T-helper 1 cell treated with Interleukin-12 subunit alpha and Interleukin-12 subunit beta and Interleukin-4 antibody, amounts not matched to agents 30 ng/mL and 1 ng/mL, for 36 hours (primary cell): ENCODE measurements around the gene EIF4H. TPM values are rescaled to one million over a fixed set of nuclear protein-coding genes. Genes with fewer than 3 reads are reported as not detected.
"Not testable (repeated sequence)": the region's sequence is repeated elsewhere in the genome, so short reads cannot be mapped to it uniquely, and the experiment has no call there.

ENCODE experiments used
- intact Hi-C: fragments of 100-400 bp; cut with micrococcal nuclease; formaldehyde crosslinking; loops from one replicate; pipeline ENCODE4 v1.15.1; 2024
- total RNA-seq: library from RNA; stranded (reverse); gene quantifications from 2 replicates; pipeline ENCODE4 v1.2.3, GENCODE V29; 2022

The EIF4H gene
- total RNA-seq, 1 donor from 2014 or later, result 275 TPM

GRCh38 chr7:74174606-74175082 is 488 bp downstream of the EIF4H start:
- intact Hi-C loops, result loop anchor here (1.0 to 10.0 kb wide), 9 partner anchors 32 to 1350 kb away; partner anchors contain the start of genes ABHD11, GTF2I, LIMK1 and METTL27

- intact Hi-C loops, result loop anchor here (5.0 to 10.0 kb wide), 2 partner anchors 333 to 1351 kb away; partner anchors contain the start of genes METTL27 and TYW1B
Observed at GRCh38 chr7:74175340-74175739, 1.2 kb downstream of the EIF4H start.

- intact Hi-C loops, result loop anchor here (5.0 to 10.0 kb wide), 2 partner anchors 334 to 1352 kb away; partner anchors contain the start of genes METTL27 and TYW1B
Observed at GRCh38 chr7:74176555-74176954, 2.4 kb downstream of the EIF4H start.

- intact Hi-C loops, result loop anchor here (1.0 to 10.0 kb wide), 3 partner anchors 95 to 1354 kb away; partner anchors contain the start of genes LIMK1, METTL27 and TYW1B
Observed at GRCh38 chr7:74178632-74179031, 4.5 kb downstream of the EIF4H start.

- intact Hi-C loops, result loop anchor here (5.0 to 10.0 kb wide), 2 partner anchors 338 to 1355 kb away; partner anchors contain the start of genes METTL27 and TYW1B
Observed at GRCh38 chr7:74179935-74180604, 5.9 kb downstream of the EIF4H start.

GRCh38 chr7:74180866-74181265 is 6.7 kb downstream of the EIF4H start:
- intact Hi-C loops, result no loop called here

- intact Hi-C loops, result no loop called here
Observed at GRCh38 chr7:74181821-74182220, 7.7 kb downstream of the EIF4H start.

GRCh38 chr7:74182453-74183090 is 8.4 kb downstream of the EIF4H start:
- intact Hi-C loops, result loop anchor here (1.0 kb wide), 1 partner anchor 114 kb away; no protein-coding TSS in a partner anchor

GRCh38 chr7:74183142-74183541 is 9.0 kb downstream of the EIF4H start:
- intact Hi-C loops, result loop anchor here (1.0 kb wide), 1 partner anchor 115 kb away; no protein-coding TSS in a partner anchor

- intact Hi-C loops, result loop anchor here (1.0 kb wide), 1 partner anchor 116 kb away; no protein-coding TSS in a partner anchor
Observed at GRCh38 chr7:74183653-74184450, 9.7 kb downstream of the EIF4H start.

GRCh38 chr7:74185016-74185415 is 10.9 kb downstream of the EIF4H start:
- intact Hi-C loops, result no loop called here

- intact Hi-C loops, result no loop called here
Observed at GRCh38 chr7:74185636-74186035, 11.5 kb downstream of the EIF4H start.

- intact Hi-C loops, result no loop called here
Observed at GRCh38 chr7:74187915-74188675, 13.9 kb downstream of the EIF4H start.

GRCh38 chr7:74190259-74190658 is 16.1 kb downstream of the EIF4H start:
- intact Hi-C loops, result no loop called here

GRCh38 chr7:74191231-74191630 is 17.1 kb downstream of the EIF4H start:
- intact Hi-C loops, result no loop called here

- intact Hi-C loops, result no loop called here
Observed at GRCh38 chr7:74193054-74193453, 18.9 kb downstream of the EIF4H start.

- intact Hi-C loops, result no loop called here
Observed at GRCh38 chr7:74193913-74194312, 19.8 kb downstream of the EIF4H start.

- intact Hi-C loops, result no loop called here
Observed at GRCh38 chr7:74194686-74195085, 20.5 kb downstream of the EIF4H start.

- intact Hi-C loops, result not testable (repeated sequence)
Observed at GRCh38 chr7:74195139-74195860, 21.1 kb downstream of the EIF4H start.
